Stimulated activated CD4-positive, alpha-beta T cell treated with anti-CD3 and anti-CD28 coated beads, Interleukin-12 subunit alpha, Interleukin-12 subunit beta, amount 100 ng/mL, for 24 hours (primary cell): Measurements from ENCODE around the gene CAMTA1.

Source experiments
- DNase-seq, 2 experiments: peaks; one replicate each; pipeline ENCODE4 v3.0.0-alpha.2; 2020; ENCODE audit warnings: low read depth in 2 of 2

CAMTA1 gene

DNA sequence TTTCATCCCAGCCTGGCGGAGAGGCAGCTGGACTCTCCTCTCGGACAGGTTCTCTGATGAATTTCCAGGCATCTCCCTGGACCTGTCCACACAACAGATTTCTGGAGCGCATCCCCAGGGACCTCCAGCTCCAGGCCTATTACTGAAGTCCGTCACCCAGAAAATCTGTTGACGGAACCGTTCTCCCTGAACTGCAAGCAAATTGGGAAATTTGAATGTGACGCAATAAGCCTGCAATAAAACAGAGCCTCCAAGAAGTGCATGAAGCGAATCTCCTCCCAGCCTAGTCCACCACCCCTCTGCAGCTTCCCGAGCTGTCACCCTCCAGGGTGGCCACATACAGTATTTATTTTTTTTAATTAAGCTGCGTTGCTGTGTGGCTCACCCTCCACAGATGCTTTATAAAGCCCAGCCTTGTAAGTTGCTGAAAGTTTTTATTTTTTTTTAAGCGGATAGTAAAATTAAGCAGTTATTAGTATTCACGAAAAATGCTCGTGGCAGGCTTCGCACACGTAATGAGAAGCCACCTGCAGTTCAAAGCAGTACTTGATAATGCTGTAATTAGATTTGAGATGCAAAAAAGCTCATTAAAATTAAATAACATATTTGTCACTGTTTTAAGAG, 173.3 kb downstream of the CAMTA1 start:
- DNase-seq, result no peak

DNA sequence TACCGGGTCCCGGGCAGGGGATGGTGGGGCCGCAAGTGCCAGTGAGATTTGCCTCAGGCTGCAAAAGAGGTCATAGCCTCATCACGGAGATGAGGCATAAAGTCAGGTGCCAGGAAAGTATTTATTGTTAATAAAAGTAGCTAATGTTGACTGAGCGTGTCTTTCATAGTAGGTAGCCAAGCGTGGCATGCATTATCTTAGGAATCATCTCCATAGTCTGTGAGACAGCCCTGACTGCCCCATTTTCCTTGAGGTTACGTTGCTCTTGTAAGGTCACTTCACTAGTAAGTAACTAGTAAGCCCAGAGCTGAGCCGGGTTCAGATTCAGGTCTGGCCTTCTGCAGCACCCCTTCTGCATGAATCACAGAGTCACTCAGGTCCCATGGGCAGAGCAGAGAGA, 174.2 kb downstream of the CAMTA1 start:
- no peak for DNase-seq

DNA sequence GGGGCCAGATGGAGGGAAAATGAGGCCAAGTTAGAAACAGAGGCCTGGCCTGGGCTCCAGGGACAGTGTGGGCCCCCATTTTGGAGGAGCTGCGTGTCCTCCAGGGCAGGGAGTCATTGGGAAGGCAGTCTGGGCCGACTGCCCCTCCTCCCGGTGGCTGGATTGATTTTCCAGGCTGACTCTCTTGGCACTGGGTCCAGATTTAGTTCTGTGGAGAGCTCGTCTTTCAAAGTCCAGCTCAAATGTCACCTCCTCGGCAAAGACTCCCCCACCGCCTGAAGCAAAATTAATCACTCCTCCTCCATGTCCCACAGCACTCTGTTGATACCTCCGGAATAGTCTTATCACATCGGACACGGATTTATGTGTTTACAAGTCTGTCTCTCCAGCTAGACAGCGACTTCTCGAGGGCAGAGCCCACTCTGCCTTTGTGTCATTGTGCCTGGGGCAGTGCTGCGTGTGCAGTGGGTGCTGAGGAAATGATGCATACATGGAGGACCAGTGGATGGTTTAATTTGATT, 175.1 kb downstream of the CAMTA1 start:
- DNase-seq, result no peak

- no peak for DNase-seq
Measured at GRCh38 chr1:6960860-6961259, 175.6 kb downstream of the CAMTA1 start.

DNA sequence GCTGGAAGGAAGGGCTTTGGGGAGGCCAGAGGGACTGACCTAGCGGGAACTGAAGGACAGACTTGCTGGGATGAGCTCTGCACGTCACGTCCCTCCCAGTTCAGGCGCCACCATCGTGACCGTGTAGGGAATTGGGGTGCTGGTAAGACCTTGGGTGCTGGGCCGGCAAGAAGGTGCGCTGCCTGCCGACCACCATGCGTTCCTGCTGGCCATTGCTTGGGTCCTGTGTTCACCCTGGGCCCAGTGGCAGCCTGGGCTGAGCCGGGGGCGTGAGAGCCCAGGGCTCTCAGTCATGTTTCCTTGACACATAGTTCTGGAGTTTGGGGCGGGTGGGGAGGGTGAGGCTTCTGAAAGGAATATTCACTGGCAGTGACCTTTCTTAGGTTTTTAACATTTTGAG, 176.0 kb downstream of the CAMTA1 start:
- no peak for DNase-seq

GRCh38 chr1:6961905-6962477, 176.7 kb downstream of the CAMTA1 start:
- DNase-seq, result no peak

DNA sequence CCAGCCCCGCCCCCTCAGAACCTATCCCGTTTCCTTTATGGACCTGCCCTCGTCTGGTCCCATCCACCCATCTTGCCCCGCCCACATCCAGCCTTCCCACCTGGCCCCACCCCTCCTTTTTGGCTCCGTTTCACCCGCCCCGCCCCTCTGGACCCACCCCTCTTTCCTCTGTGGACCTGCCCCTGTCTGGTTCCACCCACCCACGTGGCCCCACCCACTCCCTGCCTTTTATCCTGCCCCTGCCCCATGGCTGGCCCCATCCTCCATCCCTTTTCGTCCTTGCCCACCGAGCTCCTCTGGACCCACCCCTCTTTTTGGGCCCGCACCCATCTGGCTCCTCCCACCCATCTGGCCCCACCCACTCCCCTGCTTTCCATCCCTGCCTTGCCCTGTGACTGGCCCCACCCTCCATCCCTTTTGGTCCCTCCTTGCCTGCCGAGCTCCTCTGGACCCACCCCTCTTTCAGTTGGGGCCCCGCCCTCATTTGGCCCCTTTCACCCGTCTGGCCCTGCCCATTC, 177.3 kb downstream of the CAMTA1 start:
- DNase-seq, result peak; percentile 17 to 70

DNA sequence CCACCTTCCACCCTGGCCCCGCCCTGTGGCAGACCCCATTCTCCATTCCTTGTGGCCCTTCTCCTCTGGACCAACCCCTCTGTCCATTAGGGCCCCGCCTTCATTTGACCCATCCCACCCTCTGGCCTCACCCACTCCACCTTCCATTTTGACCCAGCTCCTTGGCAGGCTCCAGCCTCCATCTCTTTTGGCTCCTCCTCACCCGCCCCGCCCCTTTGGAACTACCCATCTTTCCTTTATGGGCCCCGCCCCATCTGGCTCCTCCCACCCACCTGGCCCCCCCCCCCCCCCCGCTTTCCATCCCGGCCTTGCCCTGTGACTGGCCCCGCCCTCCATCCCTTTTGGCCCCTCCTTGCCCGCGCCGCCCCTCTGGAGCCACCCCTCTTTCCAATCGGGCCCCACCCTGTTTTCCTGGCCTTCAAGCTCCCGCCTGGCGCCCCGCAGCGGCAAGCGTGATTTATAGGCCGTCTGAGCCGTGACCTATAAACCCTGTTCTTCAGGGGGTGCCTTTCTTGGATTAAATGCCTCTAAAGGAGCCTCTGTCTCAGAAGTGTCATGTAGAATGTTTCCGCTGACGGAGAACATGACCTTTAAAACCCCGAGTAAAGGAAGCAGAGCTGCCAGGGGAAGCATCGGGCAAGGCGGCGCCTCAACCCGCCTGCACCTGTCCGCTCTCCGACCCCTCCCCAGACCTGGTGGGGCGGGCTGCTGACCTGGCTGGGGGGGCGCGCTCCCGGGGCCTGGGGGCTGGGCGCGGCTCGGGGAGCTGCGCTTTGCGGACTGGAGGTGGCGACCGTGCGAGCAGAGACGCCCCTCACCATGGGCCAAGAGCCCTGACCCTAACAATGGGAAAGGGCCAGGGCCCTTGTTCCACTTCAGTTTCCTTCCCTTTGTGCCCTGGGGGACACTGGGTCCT, 178.0 kb downstream of the CAMTA1 start:
- DNase-seq, result peak; percentile 18 to 74

GRCh38 chr1:6963912-6964307, 178.7 kb downstream of the CAMTA1 start:
- DNase-seq, result no peak

DNA sequence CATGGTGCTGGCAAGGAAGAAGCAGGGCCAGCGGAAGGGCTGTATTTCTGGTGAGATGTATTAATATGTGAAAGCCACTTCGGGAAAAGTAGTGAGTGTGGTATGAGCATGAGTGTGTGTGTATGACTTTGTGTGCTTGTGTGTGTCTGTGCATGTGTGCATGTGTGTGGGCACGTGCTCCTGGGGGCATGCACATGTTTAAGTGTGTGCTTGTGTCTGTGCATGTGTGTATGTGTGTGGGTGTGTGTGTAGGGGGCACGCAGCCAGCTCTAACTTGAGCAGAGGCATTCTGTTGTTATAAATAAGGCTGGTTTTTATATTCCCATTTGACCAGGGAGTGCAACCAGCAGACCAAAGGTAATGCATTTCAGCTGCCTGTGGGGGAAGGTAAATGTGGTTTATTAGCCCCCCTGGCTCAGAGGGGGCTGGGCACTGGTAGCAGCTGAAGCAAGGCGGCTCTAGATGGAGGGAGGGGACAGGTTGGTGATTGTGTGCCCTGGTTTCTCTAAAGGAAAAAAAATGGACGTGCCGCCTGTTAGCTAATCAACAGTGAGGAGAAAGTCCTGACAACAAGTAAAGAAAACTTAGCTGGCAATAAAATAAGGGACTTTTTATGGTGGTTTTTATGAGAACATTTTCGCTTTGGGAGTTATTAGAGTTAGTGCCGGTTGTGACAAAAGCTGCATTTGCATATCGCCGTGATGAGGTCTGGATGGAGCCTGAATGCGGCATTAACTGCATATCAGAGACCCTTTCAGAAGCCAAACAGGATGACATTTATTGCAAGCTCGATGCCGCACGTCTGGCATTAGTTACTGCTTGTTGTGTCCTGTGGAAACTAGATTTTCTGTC, 180.1 kb downstream of the CAMTA1 start:
- no peak for DNase-seq

DNA sequence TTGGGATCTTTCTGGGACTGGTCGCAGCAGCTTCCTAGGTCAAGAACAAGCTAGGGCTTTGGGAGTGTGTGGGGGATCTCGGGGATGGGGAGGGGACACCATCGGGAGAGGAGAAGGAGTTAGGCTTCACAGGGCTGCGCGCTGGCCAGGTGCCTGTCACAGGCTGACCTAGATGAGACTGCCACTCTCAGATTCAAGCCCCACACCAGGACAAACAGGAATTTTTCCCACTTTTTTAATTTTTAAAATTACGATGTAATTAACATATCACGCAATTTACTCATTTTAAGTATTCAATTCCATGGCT, 180.6 kb downstream of the CAMTA1 start:
- no peak for DNase-seq

GRCh38 chr1:6966326-6966725, 181.1 kb downstream of the CAMTA1 start:
- DNase-seq, result no peak

GRCh38 chr1:6967431-6968111, 182.3 kb downstream of the CAMTA1 start:
- DNase-seq, result no peak

- DNase-seq, result peak in 1 of 2 experiments; percentile 34
Measured at GRCh38 chr1:6969106-6969505, 183.9 kb downstream of the CAMTA1 start.

GRCh38 chr1:6969762-6970161, 184.5 kb downstream of the CAMTA1 start:
- DNase-seq, result no peak

DNA sequence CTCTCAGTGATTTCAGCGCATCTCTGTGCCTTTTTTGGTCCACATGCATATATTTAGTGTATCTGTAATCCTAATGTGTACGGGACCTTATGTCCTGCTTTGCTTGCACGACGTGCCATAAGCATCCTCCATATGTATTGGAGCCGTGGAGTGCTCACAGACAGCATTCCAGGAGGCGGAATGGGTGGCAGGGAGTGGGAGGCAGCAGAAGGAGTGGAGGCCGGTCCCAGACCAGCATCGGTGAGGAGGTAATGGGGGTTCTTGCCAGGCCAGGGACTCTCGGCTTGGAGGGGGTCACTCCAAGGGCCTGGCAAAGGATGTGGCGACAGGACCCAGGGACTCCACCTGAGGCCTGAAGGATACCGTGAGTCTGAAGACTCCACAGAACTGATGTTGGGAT, 185.0 kb downstream of the CAMTA1 start:
- DNase-seq, result no peak

DNA sequence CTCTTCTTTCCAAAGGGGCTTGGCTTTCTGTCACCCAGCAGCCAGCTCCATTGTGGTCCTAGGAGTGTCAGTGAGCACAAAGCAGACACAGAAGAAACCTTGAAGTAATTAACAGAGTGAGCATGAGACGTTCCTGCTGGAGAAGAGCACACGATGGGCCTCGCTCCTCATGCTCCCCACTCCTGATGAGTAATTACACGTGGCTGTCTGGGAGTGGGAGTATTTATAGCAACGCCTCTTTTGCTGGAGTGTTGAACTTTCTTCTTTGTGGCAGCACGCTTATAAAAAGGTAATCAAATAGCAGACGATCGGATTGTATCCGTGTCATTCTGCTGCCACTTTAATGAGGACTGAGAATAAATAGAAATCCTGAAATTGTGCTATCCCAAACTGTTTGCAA, 185.8 kb downstream of the CAMTA1 start:
- no peak for DNase-seq

DNA sequence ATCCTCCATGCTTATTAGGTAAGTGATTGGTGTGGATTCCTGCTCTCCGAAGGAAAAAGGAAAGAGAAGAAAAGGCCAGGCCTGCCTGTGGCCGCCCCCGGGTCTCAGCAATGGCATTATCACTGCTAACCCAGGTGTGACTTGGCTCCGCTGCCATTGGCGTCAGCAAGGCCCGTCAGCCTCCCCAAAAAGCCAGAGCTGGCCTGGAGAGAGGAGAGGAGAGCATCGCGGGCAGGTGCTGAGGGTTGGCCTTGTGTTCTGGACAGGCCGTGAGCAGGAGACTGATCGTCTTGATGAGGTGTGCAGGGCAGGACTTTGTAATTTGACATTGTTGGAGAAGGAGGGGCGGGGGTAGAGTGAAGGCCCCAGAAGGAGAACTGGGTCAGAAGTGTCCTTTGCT, 186.4 kb downstream of the CAMTA1 start:
- DNase-seq, result no peak

DNA sequence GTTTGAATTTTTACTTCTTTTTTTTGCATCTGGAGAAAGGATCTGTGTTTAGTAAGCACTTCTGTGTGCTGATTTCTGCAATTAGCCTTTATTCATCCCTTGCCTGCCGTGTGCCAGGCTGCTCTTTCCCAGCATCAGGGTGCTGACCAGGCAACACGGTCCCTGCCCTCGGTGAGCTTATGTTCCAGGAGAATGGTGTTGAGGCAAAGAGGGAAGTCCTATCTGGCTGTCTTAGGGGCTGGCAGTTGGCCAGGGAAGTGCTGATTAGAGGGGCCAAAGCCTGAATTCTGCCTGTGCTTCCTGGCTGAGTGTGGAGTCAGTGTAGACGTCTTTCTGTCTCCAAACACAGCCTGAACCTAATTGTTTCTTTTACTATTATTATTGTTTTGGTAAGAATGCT, 187.1 kb downstream of the CAMTA1 start:
- DNase-seq, result no peak

GRCh38 chr1:6975331-6976043, 190.2 kb downstream of the CAMTA1 start:
- DNase-seq, result no peak

GRCh38 chr1:6976044-6976375, 190.8 kb downstream of the CAMTA1 start:
- DNase-seq, result no peak
